ENCODE results near the gene ATP2A1.

ATP2A1 gene

GRCh38 chr16:28935346-28935745 is 57.1 kb downstream of the ATP2A1 start:
- H2AFZ ChIP-seq (ENCODE audit: low read length) = no peak overlapping the region
- H3K9me2 ChIP-seq (replicated peaks; ENCODE audit: low read depth, low read length) = no peaks in the 10 kb centered on the region
- no peaks in the 10 kb centered on the region for H3K9me3 ChIP-seq (ENCODE audit: insufficient read depth, low read depth, low read length)
- peaks cover 9% of the 10 kb centered on the region; the same call in 1 of the 2 replicates for H3F3A ChIP-seq (ENCODE audit: low read depth)
- no peaks in the 10 kb centered on the region for H4K20me1 ChIP-seq (ENCODE audit: insufficient read depth, low read length, poor library complexity, severe bottlenecking)
- TF ChIP-seq EZH2phosphoT487 (IDR thresholded peaks at IDR 0.05; ENCODE audit: borderline replicate concordance) (no peak), CTCF (conservative IDR thresholded peaks at IDR 0.05; ENCODE audit: low read length) (no peak)
- no peak overlapping the region for H3K4me2 ChIP-seq (ENCODE audit: low read depth, low read length, poor library complexity, severe bottlenecking)
- no peaks in the 10 kb centered on the region for H3K36me3 ChIP-seq (ENCODE audit: insufficient read depth, low read length)
- H3K9ac ChIP-seq (ENCODE audit: low read depth, low read length, poor library complexity, severe bottlenecking) = no peak overlapping the region
- no peak overlapping the region for H3K4me3 ChIP-seq (ENCODE audit: low read length, poor library complexity, severe bottlenecking)
- H3K27me3 ChIP-seq (ENCODE audit: insufficient read depth, low read length, poor library complexity, severe bottlenecking) = no peaks in the 10 kb centered on the region
- H3K79me2 ChIP-seq (ENCODE audit: insufficient read depth, low read length) = no peaks in the 10 kb centered on the region
- peaks cover 26% of the 10 kb centered on the region for H3K4me1 ChIP-seq (ENCODE audit: insufficient read depth, low read length, poor library complexity, severe bottlenecking)

GRCh38 chr16:28935924-28936783 is 57.9 kb downstream of the ATP2A1 start:
- H3K9me2 ChIP-seq (replicated peaks; ENCODE audit: low read depth, low read length) = no peaks in the 10 kb centered on the region
- no peaks in the 10 kb centered on the region for H3K9me3 ChIP-seq (ENCODE audit: insufficient read depth, low read depth, low read length)

GRCh38 chr16:28936784-28937155 is 58.5 kb downstream of the ATP2A1 start:
- Histone ChIP-seq H3K4me3 (ENCODE audit: low read length, poor library complexity, severe bottlenecking) (no peak overlapping the region), H3K79me2 (ENCODE audit: insufficient read depth, low read length) (no peaks in the 10 kb centered on the region), H4K20me1 (ENCODE audit: insufficient read depth, low read length, poor library complexity, severe bottlenecking) (no peaks in the 10 kb centered on the region), H3F3A (ENCODE audit: low read depth) (no peaks in the 10 kb centered on the region), H3K9me3 (ENCODE audit: insufficient read depth, low read depth, low read length) (no peaks in the 10 kb centered on the region), H3K4me1 (ENCODE audit: insufficient read depth, low read length, poor library complexity, severe bottlenecking) (peaks cover 11% of the 10 kb centered on the region), H3K27me3 (ENCODE audit: insufficient read depth, low read length, poor library complexity, severe bottlenecking) (no peaks in the 10 kb centered on the region), H3K9ac (ENCODE audit: low read depth, low read length, poor library complexity, severe bottlenecking) (no peak overlapping the region), H3K36me3 (ENCODE audit: insufficient read depth, low read length) (no peaks in the 10 kb centered on the region), H2AFZ (ENCODE audit: low read length) (no peak overlapping the region), H3K9me2 (replicated peaks; ENCODE audit: low read depth, low read length) (no peaks in the 10 kb centered on the region), H3K4me2 (ENCODE audit: low read depth, low read length, poor library complexity, severe bottlenecking) (no peak overlapping the region)
- TF ChIP-seq CTCF (conservative IDR thresholded peaks at IDR 0.05; ENCODE audit: low read length) (no peak), EZH2phosphoT487 (IDR thresholded peaks at IDR 0.05; ENCODE audit: borderline replicate concordance) (no peak)

More at GRCh38 chr16:28935924-28936783, 57.9 kb downstream of the ATP2A1 start:
- no peaks in the 10 kb centered on the region for H3K27me3 ChIP-seq (ENCODE audit: insufficient read depth, low read length, poor library complexity, severe bottlenecking)
- 0 out of 2 replicates have a peak, but pooled peaks cover 1% of the 10 kb centered on the region for H3F3A ChIP-seq (ENCODE audit: low read depth)
- no peak overlapping the region for H3K4me2 ChIP-seq (ENCODE audit: low read depth, low read length, poor library complexity, severe bottlenecking)
- no peaks in the 10 kb centered on the region for H4K20me1 ChIP-seq (ENCODE audit: insufficient read depth, low read length, poor library complexity, severe bottlenecking)
- no peak overlapping the region for H3K9ac ChIP-seq (ENCODE audit: low read depth, low read length, poor library complexity, severe bottlenecking)
- H2AFZ ChIP-seq (ENCODE audit: low read length) = no peak overlapping the region
- H3K4me1 ChIP-seq (ENCODE audit: insufficient read depth, low read length, poor library complexity, severe bottlenecking) = peaks cover 18% of the 10 kb centered on the region
- H3K4me3 ChIP-seq (ENCODE audit: low read length, poor library complexity, severe bottlenecking) = no peak overlapping the region
- TF ChIP-seq CTCF (conservative IDR thresholded peaks at IDR 0.05; ENCODE audit: low read length) (no peak), EZH2phosphoT487 (IDR thresholded peaks at IDR 0.05; ENCODE audit: borderline replicate concordance) (no peak)
- no peaks in the 10 kb centered on the region for H3K36me3 ChIP-seq (ENCODE audit: insufficient read depth, low read length)
- no peaks in the 10 kb centered on the region for H3K79me2 ChIP-seq (ENCODE audit: insufficient read depth, low read length)

Data from Loucy (cell line).